GM21526 (cell line): ENCODE measurements around the gene SSTR4.

Experiments used
- ATAC-seq: cut with Tn5 transposase; IDR thresholded peaks from one replicate; pipeline ENCODE4 v1.9.1; 2021; ENCODE audit warnings: moderate library complexity; ENCODE audit not compliant: unreplicated experiment, low FRiP score

The SSTR4 gene

DNA sequence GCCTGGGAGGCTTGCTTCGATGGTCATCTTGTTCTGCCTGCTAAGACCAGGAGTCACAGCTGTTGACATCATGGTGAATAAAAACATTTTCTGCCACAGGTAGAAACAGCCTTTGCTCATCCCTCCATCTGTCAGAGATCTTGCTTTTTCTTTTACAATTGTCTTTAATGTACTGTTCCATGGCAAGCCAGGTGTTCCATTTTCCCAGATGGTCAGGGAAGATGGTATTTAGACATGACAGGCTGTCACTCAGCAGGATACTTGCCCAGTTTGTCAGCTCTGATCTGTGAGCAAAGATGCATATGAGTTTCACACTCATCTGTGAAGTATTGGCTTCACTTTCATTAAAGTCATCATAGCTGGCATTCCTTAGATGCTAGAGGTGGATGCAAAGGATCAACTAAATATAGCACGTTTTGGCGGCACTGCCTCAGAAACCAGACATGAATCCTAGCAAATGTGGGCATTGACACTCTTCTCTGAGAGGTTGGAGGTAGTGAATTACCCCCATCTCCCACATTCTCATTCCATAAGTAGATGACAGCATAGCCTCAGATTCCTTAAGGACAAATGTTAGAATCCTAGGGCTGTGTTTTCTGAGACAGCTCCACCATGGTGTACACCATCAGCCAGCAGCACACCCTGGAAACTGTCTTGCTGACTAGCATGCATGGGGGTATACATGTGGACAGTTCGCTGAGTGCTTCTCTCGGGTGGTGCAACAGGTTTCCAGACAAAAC, 4.2 kb downstream of the SSTR4 start:
- no peak for ATAC-seq

GRCh38 chr20:23039885-23040508, 4.9 kb downstream of the SSTR4 start:
- no peak for ATAC-seq

GRCh38 chr20:23042270-23042669, 7.2 kb downstream of the SSTR4 start:
- no peak for ATAC-seq

DNA sequence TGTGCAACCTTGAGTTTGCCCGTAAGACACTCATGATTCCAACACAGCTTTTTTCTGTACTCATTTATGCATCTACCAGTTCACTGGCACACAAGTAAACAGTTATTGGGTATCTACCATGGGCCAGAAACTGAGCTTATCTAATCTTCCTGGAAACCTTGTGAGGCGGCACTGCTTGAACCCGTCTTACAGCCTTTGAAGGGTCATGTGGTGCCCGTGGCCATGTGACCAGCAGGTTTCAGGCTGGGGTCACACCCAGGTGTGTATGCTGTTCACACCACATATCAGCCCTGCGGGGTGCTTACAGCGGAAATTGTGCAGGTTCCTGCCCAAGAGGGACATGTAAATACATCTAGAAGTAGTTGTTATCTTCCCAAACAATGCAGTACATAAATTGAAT, 8.3 kb downstream of the SSTR4 start:
- no peak for ATAC-seq

GRCh38 chr20:23046431-23046830, 11.3 kb downstream of the SSTR4 start:
- no peak for ATAC-seq

DNA sequence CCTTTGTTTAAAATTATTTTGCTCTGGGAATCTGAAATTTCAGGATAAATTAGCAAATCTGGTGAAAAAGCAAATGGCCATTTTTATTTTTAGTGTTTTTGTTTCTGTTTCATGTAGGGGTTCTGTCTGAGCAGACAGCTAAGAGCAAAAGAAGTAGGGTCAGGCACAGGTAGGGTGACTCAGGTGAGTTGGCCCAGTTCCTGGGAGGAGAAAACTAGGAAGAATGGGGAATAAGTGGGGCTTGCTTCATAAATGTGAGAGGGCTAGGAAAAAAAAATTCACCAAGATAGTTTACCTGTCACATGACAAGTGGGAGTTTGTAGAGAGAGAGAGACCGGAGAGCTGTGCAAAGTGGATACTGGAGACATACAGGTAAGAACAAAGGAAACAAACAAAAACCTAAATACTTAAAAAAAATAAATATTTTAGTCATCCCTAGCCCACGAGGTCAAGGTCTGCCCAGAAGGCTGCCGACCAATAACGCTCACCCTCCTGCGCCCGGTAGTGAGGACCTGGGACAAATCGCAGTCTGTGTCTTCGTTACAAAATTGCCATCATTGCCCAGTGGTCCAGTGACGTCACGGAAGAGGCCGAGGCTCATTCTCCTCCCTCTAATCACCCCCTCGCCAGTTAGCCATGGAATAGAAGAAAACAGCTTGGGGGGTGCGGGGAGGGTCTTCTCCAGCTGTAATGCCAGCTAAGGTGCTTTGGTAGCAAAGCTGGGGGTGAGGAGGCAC, 12.1 kb downstream of the SSTR4 start:
- ATAC-seq: no peak

DNA sequence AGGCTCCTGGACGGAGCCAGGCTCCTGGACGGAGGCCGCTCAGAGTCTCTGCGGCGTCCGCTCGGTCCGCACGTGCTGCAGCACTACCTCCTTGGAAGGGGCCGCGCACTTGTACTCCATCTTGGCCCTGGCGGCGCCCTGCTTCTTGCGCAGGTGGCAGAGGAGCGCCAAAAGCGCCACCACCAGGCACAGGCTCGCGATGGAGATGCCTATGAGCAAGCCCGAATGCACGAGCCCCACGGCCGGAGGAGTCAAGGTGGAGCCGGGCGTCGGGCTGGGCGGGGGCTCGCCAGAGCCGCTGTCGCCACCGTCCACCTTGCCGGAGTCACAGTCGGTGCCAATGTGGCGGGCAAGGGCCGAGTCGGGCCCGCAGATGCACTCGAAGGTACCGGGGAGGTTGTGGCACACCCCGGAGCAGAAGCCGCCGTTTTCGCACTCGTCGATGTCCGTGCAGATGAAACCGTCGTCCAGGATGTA, 12.7 kb downstream of the SSTR4 start:
- no peak for ATAC-seq

- no peak for ATAC-seq
Measured at GRCh38 chr20:23048283-23049200, 13.4 kb downstream of the SSTR4 start.

DNA sequence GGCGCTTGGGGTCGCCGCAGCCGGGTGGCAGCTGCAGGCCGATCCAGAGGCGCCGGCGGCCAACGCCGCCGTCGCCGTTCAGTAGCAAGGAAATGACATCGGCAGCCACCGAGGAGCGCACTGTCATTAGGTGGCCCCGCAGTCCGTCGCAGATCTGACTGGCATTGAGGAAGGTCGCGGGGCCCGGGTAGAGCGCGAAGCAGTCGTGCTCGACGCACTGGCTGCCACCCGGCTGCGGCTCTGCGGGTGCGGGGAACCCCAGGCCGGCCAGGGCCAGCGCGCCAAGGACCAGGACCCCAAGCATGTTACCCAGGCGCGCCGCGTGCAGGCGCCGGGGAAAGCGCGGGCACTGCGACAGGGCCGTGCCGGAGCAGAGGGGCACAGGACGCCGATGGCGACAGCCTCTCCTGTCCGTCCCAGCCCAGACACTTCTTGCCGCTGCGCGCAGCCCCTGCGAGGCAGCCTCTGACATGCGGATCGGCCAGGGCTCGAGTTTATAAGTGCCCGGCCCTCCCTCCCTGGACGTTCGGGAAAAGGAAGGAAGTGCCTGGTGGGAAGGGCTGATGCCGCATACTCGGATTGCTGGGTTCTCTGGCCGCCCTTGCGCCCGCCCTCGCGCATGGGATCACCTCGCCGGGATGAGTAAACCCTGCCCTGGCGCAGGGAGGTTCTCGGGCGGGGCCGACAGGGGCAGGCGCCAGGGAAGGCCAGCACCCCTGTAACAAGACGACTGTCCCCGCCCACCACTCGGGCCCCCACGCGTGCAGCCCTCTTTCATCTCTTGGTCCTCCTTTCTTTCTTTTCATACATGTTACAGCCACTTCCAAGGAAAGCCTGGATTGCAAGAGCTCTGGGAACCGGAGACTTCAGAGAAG, 14.3 kb downstream of the SSTR4 start, which contains the start of gene THBD:
TSS of gene THBD (minus strand) at position 472 of the 875 bp plus-strand sequence. CDS start at position 304, 168 bp downstream.
- no peak for ATAC-seq

- no peak for ATAC-seq
Measured at GRCh38 chr20:23050076-23050838, 15.1 kb downstream of the SSTR4 start.

- ATAC-seq: no peak
Measured at GRCh38 chr20:23050847-23051627, 15.9 kb downstream of the SSTR4 start.

DNA sequence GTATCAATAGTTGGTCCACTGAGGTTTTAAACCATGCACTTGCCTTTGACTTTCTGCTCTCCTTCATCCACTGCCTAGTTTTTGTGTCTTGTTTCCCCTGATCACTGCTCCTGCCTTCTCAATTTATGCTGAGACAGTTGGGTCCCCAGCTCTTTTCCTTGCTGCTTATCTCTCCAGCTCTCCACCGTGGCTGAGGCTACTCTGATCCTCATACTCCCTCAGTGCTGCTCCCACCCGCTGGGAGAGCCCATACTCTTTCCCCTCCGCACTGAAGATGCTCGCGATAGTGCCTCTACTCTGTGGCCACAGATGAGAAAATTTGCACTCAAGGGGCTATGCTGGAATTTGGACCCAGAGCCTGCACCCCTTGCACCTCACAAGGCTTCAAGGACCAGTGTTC, 17.8 kb downstream of the SSTR4 start:
- no peak for ATAC-seq

- no peak for ATAC-seq
Measured at GRCh38 chr20:23058240-23058639, 23.1 kb downstream of the SSTR4 start.

DNA sequence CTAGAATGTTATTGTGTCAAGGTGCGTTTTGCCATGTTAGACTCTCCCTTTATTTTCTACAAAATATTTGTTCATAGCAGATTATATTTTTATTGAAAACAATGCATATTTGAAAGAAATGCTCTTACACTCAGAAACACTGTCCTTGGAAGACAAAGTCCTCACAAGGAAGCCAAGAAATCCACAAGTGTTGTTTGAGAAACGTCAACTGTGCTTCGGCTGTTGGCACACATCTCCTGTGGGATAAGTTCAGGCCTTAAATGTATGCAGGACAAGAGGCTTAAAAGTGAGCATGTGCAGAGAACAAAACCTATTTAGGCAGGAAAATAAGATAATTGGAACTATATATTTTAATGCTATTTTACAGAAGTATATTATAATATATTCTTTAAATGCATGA, 23.9 kb downstream of the SSTR4 start:
- no peak for ATAC-seq

- ATAC-seq: no peak
Measured at GRCh38 chr20:23059846-23060245, 24.7 kb downstream of the SSTR4 start.

DNA sequence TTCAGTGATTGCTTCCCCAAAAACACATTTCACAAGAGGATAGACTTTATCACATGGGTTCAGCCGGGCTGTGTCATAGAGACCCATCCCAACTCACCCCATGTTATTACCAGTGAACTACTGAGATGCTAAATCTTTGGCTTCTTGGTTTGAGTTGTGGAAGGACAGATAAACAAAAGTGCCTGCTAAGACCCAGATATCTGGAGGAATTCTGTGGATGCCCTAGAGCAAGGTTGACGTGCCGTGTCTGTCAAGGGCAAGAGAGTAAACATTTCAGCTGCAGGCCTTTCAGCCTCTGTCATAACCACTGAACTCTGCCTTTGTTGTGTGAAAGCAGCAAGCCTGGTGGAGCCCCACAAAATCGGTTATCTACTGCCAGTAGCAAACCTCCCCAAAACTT, 25.5 kb downstream of the SSTR4 start:
- ATAC-seq: no peak

- no peak for ATAC-seq
Measured at GRCh38 chr20:23061262-23061661, 26.1 kb downstream of the SSTR4 start.
